Loucy (cell line): Measurements from ENCODE around the gene RORC.

Experiments
- H2AFZ ChIP-seq: fragments of 200-600 bp; sonication (generic); 2 replicates; pipeline ENCODE4 v1.6.0; 2016; ENCODE audit warnings: antibody characterized with exemption, mild to moderate bottlenecking, low read length, moderate library complexity
- H3F3A ChIP-seq: fragments of 200-600 bp; 2 replicates; pipeline ENCODE4 v1.6.0; 2016; ENCODE audit warnings: antibody characterized with exemption, low read depth, mild to moderate bottlenecking
- H3K27me3 ChIP-seq: fragments of 200-600 bp; sonication (generic); 2 replicates; pipeline ENCODE4 v1.6.1; 2014; ENCODE audit warnings: low read length, mild to moderate bottlenecking; ENCODE audit not compliant: insufficient read depth, poor library complexity, severe bottlenecking
- H3K36me3 ChIP-seq: fragments of 200-600 bp; sonication (generic); 2 replicates; pipeline ENCODE4 v1.6.1; 2016; ENCODE audit warnings: low read length; ENCODE audit not compliant: insufficient read depth
- H3K4me1 ChIP-seq: fragments of 200-600 bp; sonication (generic); 2 replicates; pipeline ENCODE4 v1.5.1; 2014; ENCODE audit warnings: low read length, mild to moderate bottlenecking; ENCODE audit not compliant: insufficient read depth, poor library complexity, severe bottlenecking
- H3K4me2 ChIP-seq: fragments of 200-600 bp; sonication (generic); 2 replicates; pipeline ENCODE4 v1.6.0; 2014; ENCODE audit warnings: antibody characterized with exemption, low read length, low read depth, mild to moderate bottlenecking; ENCODE audit not compliant: poor library complexity, severe bottlenecking
- H3K4me3 ChIP-seq: fragments of 200-600 bp; sonication (generic); 2 replicates; pipeline ENCODE4 v1.5.1; 2014; ENCODE audit warnings: low read length, mild to moderate bottlenecking, mixed read lengths; ENCODE audit not compliant: poor library complexity, severe bottlenecking
- H3K79me2 ChIP-seq: fragments of 200-600 bp; sonication (generic); 2 replicates; pipeline ENCODE4 v1.6.1; 2014; ENCODE audit warnings: low read length; ENCODE audit not compliant: insufficient read depth
- H3K9ac ChIP-seq: fragments of 200-600 bp; sonication (generic); 2 replicates; pipeline ENCODE4 v1.6.0; 2014; ENCODE audit warnings: mild to moderate bottlenecking, low read depth, low read length, moderate library complexity; ENCODE audit not compliant: poor library complexity, severe bottlenecking
- H3K9me2 ChIP-seq: fragments of 200-600 bp; sonication (generic); replicated peaks from 2 replicates; pipeline ENCODE4 v1.6.1; 2016; ENCODE audit warnings: low read depth, low read length, mixed read lengths
- H3K9me3 ChIP-seq: fragments of 200-600 bp; sonication (generic); 2 replicates; pipeline ENCODE4 v1.6.1; 2014; ENCODE audit warnings: mild to moderate bottlenecking, antibody characterized with exemption, low read length, low read depth; ENCODE audit not compliant: insufficient read depth
- H4K20me1 ChIP-seq: fragments of 200-600 bp; sonication (generic); 2 replicates; pipeline ENCODE4 v1.6.0; 2014; ENCODE audit warnings: antibody characterized with exemption, low read length, mild to moderate bottlenecking; ENCODE audit not compliant: insufficient read depth, poor library complexity, severe bottlenecking
- EZH2phosphoT487 ChIP-seq: fragments of 200-600 bp; IDR thresholded peaks from 2 replicates; pipeline ENCODE4 v1.6.1; 2018; ENCODE audit warnings: antibody characterized with exemption, mild to moderate bottlenecking, moderate library complexity, borderline replicate concordance
- TF ChIP-seq, protein P1 (sequence below): fragments of 200-600 bp; sonication (generic); conservative IDR thresholded peaks from 2 replicates; pipeline ENCODE4 v1.5.1; 2014; ENCODE audit warnings: mild to moderate bottlenecking, antibody characterized with exemption, low read length

RORC gene

DNA sequence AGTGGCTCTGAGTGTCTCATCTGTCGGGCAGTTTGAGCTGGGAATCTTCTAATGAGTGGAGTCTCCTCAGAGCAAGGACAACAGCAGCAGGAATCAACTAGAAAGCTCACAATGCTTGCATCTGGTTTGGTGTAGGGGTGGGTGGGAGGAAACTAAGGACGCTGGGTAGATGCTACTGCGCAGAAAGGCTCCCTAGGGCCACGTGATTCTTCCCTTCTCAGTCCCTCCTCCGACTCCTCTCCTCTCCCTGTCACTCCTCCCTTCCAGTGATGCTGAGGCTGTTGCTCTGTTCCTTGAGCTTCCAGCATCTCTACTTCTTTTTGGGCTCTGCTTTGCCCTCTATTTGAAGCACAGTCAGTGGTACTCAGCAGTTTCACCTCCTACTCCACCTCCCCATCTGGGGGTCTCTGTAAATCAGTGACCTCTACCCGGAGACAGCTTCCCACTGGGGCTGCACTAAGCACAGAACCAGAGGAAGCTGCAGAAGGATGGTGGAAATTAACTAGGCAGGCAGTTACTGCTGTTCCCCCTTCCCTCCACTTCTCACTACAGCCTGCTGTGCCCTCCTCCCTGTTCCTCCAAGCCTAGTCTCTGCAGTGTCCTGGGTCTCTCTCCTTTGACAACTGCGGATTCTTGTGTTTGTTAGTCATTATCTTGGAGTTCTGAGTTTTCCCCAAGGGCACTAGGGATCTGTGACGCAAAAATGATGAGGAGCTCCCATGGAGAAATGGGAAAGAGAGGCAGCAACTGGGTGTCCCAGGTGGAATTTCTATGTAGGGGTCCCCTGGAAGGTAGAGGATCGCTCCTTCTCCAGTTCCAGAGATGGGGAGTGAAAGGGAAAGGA, 32.2 kb downstream of the RORC start:
- Histone ChIP-seq H4K20me1 (no peaks in the 10 kb centered on the region), H3K79me2 (no peaks in the 10 kb centered on the region), H3K4me1 (no peaks in the 10 kb centered on the region), H3K9me3 (no peaks in the 10 kb centered on the region), H3K36me3 (no peaks in the 10 kb centered on the region), H3F3A (no peaks in the 10 kb centered on the region), H3K9ac (no peak overlapping the region), H3K27me3 (no peaks in the 10 kb centered on the region), H3K4me3 (no peak overlapping the region), H2AFZ (no peak overlapping the region), H3K4me2 (no peak overlapping the region), H3K9me2 (no peaks in the 10 kb centered on the region)
- no peak for TF ChIP-seq EZH2phosphoT487
- TF ChIP-seq, protein P1, sequence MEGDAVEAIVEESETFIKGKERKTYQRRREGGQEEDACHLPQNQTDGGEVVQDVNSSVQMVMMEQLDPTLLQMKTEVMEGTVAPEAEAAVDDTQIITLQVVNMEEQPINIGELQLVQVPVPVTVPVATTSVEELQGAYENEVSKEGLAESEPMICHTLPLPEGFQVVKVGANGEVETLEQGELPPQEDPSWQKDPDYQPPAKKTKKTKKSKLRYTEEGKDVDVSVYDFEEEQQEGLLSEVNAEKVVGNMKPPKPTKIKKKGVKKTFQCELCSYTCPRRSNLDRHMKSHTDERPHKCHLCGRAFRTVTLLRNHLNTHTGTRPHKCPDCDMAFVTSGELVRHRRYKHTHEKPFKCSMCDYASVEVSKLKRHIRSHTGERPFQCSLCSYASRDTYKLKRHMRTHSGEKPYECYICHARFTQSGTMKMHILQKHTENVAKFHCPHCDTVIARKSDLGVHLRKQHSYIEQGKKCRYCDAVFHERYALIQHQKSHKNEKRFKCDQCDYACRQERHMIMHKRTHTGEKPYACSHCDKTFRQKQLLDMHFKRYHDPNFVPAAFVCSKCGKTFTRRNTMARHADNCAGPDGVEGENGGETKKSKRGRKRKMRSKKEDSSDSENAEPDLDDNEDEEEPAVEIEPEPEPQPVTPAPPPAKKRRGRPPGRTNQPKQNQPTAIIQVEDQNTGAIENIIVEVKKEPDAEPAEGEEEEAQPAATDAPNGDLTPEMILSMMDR = no peak

DNA sequence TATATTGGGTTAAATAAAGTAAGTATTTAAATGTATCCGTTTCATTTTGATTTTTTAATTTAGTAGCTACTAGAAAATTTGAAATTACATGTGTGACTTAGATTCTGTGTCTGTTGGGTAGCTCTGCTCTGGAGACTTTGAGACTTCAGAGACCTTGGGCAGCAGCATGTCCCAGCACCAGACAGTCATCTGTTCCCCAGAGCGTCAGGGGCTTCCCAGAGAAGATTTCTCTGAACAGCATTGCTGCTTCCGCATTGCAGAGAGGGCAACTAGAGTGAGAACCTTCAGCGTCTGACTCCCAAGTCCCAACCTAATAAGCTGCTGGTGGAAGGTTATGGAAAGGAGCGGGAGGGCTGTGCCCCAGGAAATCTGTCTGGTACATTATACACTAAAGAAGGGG, 33.0 kb downstream of the RORC start:
- Histone ChIP-seq H3K79me2 (no peaks in the 10 kb centered on the region), H3F3A (no peaks in the 10 kb centered on the region), H3K27me3 (no peaks in the 10 kb centered on the region), H3K9me3 (no peaks in the 10 kb centered on the region), H3K9me2 (no peaks in the 10 kb centered on the region), H3K9ac (no peak overlapping the region), H4K20me1 (no peaks in the 10 kb centered on the region), H2AFZ (no peak overlapping the region), H3K4me1 (no peaks in the 10 kb centered on the region), H3K36me3 (no peaks in the 10 kb centered on the region), H3K4me3 (no peak overlapping the region), H3K4me2 (no peak overlapping the region)
- TF ChIP-seq, protein P1 = no peak
- no peak for TF ChIP-seq EZH2phosphoT487

DNA sequence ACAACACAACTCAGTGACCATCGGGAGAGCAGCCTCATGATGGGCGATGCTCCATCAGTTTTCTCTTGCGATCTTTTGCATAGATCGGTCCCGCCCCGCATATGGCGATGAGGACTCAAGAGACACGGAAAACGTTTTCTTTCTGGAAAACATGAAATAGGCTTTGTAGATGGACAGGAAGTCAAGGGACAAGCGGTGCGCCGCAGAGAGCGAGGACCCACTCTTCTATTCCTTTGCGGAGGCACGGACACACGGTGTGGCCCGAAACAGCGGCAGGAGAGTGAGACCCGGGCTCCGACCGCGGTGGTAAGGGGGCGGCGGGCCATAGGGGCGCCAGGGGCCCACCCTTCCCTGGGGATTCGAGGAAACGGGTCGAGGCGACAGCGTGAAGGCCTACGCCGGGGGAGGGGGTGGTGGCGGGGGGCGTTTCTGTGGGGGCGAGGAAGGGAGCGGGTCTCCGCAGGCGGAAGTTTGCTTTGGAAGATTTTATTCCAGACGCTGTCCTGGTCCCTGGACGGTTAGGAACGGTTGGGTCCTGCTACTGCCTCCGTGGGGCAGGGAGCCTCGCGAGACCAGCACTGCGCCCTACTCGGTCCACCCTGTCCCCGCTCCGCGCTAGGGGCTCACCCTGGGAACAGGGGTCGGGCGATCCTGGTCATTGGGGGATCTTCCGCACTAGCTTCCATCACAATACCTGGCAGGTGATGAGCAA, 40.5 kb downstream of the RORC start:
- Histone ChIP-seq H3K9me3 (no peaks in the 10 kb centered on the region), H3K9ac (peak overlapping the region; percentile 66), H3K9me2 (no peaks in the 10 kb centered on the region), H3K79me2 (peaks cover 9% of the 10 kb centered on the region; the same call in 1 of the 2 replicates), H3F3A (no peaks in the 10 kb centered on the region), H3K27me3 (no peaks in the 10 kb centered on the region), H3K4me2 (peak overlapping the region; percentile 97), H4K20me1 (no peaks in the 10 kb centered on the region), H3K4me3 (peak overlapping the region; percentile 92), H2AFZ (peak overlapping the region; percentile 94), H3K4me1 (peaks cover 17% of the 10 kb centered on the region), H3K36me3 (no peaks in the 10 kb centered on the region)
- no peak for TF ChIP-seq EZH2phosphoT487
- TF ChIP-seq, protein P1 = no peak
